Aorta (tissue), 5 donors: Measurements from ENCODE around the gene OVCA2. TPM values are rescaled to one million over a fixed set of nuclear protein-coding genes. Genes with fewer than 3 reads are reported as not detected.

ENCODE experiments used
- ATAC-seq: fragments of 200-7000 bp; cut with Tn5 transposase; one replicate; pipeline ENCODE4 v1.9.1; 2022; ENCODE audit warnings: moderate library complexity; ENCODE audit not compliant: low FRiP score
- DNase-seq, 2 donors: peaks; one replicate each; pipeline ENCODE4 v3.0.0-alpha.2; 2020
- H3K27ac ChIP-seq, 2 donors: one replicate each; pipeline ENCODE4 v1.5.1; 2013; ENCODE audit warnings: low read length in 2 of 2, mild to moderate bottlenecking in 2 of 2, moderate library complexity in 2 of 2, control low read depth in 1 of 2, inconsistent platforms in 1 of 2, low read depth in 1 of 2
- H3K27me3 ChIP-seq, 2 donors: one replicate each; pipeline ENCODE4 v1.6.1; 2013; ENCODE audit warnings: control low read depth in 1 of 2, low read length in 1 of 2, mild to moderate bottlenecking in 1 of 2, moderate library complexity in 1 of 2; ENCODE audit not compliant: insufficient read depth in 2 of 2, control insufficient read depth in 1 of 2
- H3K36me3 ChIP-seq, 2 donors: one replicate each; pipeline ENCODE4 v1.6.1; 2013; ENCODE audit warnings: control low read depth in 1 of 2, low read length in 1 of 2, mild to moderate bottlenecking in 1 of 2; ENCODE audit not compliant: insufficient read depth in 2 of 2, control insufficient read depth in 1 of 2
- H3K4me1 ChIP-seq, 2 donors: one replicate each; pipeline ENCODE4 v1.6.1; 2013; ENCODE audit warnings: low read length in 2 of 2, control low read depth in 1 of 2, mild to moderate bottlenecking in 1 of 2, moderate library complexity in 1 of 2; ENCODE audit not compliant: insufficient read depth in 2 of 2, control insufficient read depth in 1 of 2
- H3K4me3 ChIP-seq, 2 donors: one replicate each; pipeline ENCODE4 v1.5.1; 2013; ENCODE audit warnings: low read length in 2 of 2, control low read depth in 1 of 2, mild to moderate bottlenecking in 1 of 2
- H3K9me3 ChIP-seq: one replicate; pipeline ENCODE4 v1.6.1; 2013; ENCODE audit warnings: mild to moderate bottlenecking, low read length; ENCODE audit not compliant: control insufficient read depth
- WGBS, 2 donors: extraction: QIAGEN DNeasy Blood & Tissue Kit; methylation state at CpG; one replicate each; pipeline ENCODE4 v1.1.7; 2013; 5-methylcytosine and 5-hydroxymethylcytosine counted together
- intact Hi-C, 2 donors: fragments of 100-400 bp; cut with DNase I; formaldehyde crosslinking; loops; one replicate each; pipeline versions ENCODE4 v1.14.2 to v1.15.0; 2022
- microRNA-seq, 2 donors: library from miRNA; unstranded; fragments of <30 nt; microRNA quantifications; one replicate each; pipeline ENCODE4 v1.2.0, GENCODE V29; 2020
- polyA plus RNA-seq, 2 donors: library from polyadenylated mRNA; stranded (reverse); fragments of 200-250 nt; gene quantifications; one replicate each; pipeline ENCODE4 v1.2.3, GENCODE V29; 2013
- total RNA-seq, 2 donors: library from RNA; stranded (reverse); fragmentation: NEBNext Ultra II Directional; extraction: Animal tissue kit (Norgen Biotek cat#: 25700); gene quantifications; one replicate each; pipeline ENCODE4 v1.2.1, GENCODE V29; 2021
- donor health status: healthy with polysubstance abuse.
- donor health status: Bipolar disorder and iron deficiency.
- donor health status: DM: no; HTN: no; CAD: no.
- donor health status: DM: no; HTN: no; CAD: no.
- donor health status: DM: yes; HTN: yes; CAD: no.

Gene OVCA2
- total and polyA plus RNA-seq, 4 donors = 14.2 to 54.0 (median 20.0) TPM

- no peak overlapping the region for H3K4me3 ChIP-seq
- H3K4me1 ChIP-seq = peaks cover 0 to 1% of the 10 kb centered on the region in 2 donors
- no peaks in the 10 kb centered on the region for H3K9me3 ChIP-seq
- no peaks in the 10 kb centered on the region for H3K36me3 ChIP-seq
- ATAC-seq (no peak), DNase-seq (no peak)
- H3K27ac ChIP-seq = no peak overlapping the region
- WGBS, 2 donors = 85 to 90% methylated on average over 9 of the region's 9 CpGs
- intact Hi-C loops = no loop called here
- no peaks in the 10 kb centered on the region for H3K27me3 ChIP-seq
These were observed 48.4 kb downstream of the OVCA2 start for GRCh38 chr17:2090210-2090641.

- Histone ChIP-seq H3K4me1 (peaks cover 0 to 1% of the 10 kb centered on the region in 2 donors), H3K4me3 (no peak overlapping the region), H3K9me3 (no peaks in the 10 kb centered on the region), H3K36me3 (no peaks in the 10 kb centered on the region), H3K27ac (no peak overlapping the region), H3K27me3 (no peaks in the 10 kb centered on the region)
- ATAC-seq (peak; percentile 50), DNase-seq (peak in 1 of 2 donors; percentile 78)
- intact Hi-C loops = no loop called here
- WGBS, 2 donors = 44 to 49% methylated on average over 2 of the region's 2 CpGs
These were observed 49.1 kb downstream of the OVCA2 start for GRCh38 chr17:2090804-2091534.

GRCh38 chr17:2092253-2092652 is 50.4 kb downstream of the OVCA2 start:
- peaks cover 0 to 1% of the 10 kb centered on the region in 2 donors for H3K4me1 ChIP-seq
- no peaks in the 10 kb centered on the region for H3K27me3 ChIP-seq
- intact Hi-C loops = no loop called here
- no peak overlapping the region for H3K4me3 ChIP-seq
- no peaks in the 10 kb centered on the region for H3K36me3 ChIP-seq
- no peak overlapping the region for H3K27ac ChIP-seq
- 94 to 99% methylated on average over 4 of the region's 4 CpGs for WGBS, 2 donors
- no peak for DNase-seq
- no peaks in the 10 kb centered on the region for H3K9me3 ChIP-seq
- ATAC-seq = no peak

Small RNAs within 50 kb of the gene (microRNA-seq; reads per million reads assigned to microRNA genes)
- 503 to 816 reads per million in 2 donors for gene MIR132
- 33.8 to 41.7 reads per million in 2 donors for gene MIR212

Other genes with a start within 250 kb of the OVCA2 start
- gene SMYD4, start 212.1 kb upstream of the OVCA2 start, total RNA-seq = 10 to 100 TPM; 15.0 to 19.2 TPM
- 1 to 10 TPM; 2.4 to 9.5 TPM for gene SMYD4, start 212.1 kb upstream of the OVCA2 start, polyA plus RNA-seq
- gene RPA1, start 212.0 kb upstream of the OVCA2 start, total RNA-seq = 10 to 100 TPM; 65.0 to 75.0 TPM
- 10 to 100 TPM; 17.2 to 23.8 TPM for gene RPA1, start 212.0 kb upstream of the OVCA2 start, polyA plus RNA-seq
- gene RTN4RL1, start 16.7 kb upstream of the OVCA2 start, total RNA-seq = 1 to 10 TPM; 2.6 to 5.2 TPM
- 1 to 10 TPM in 1 of 2 donors, under 1 TPM in 1; 0.25 to 1.8 TPM for gene RTN4RL1, start 16.7 kb upstream of the OVCA2 start, polyA plus RNA-seq
- gene DPH1, start 11.9 kb upstream of the OVCA2 start, total RNA-seq = 10 to 100 TPM; 26.1 to 38.8 TPM
- gene DPH1, start 11.9 kb upstream of the OVCA2 start, polyA plus RNA-seq = 10 to 100 TPM in 1 of 2 donors, 1 to 10 TPM in 1; 6.3 to 62.9 TPM
- gene HIC1, start 13.1 kb downstream of the OVCA2 start, total RNA-seq = 10 to 100 TPM; 27.2 to 69.2 TPM
- gene HIC1, start 13.1 kb downstream of the OVCA2 start, polyA plus RNA-seq = 1 to 10 TPM; 1.1 to 2.1 TPM